Kidney (tissue), 14 donors: Measurements from ENCODE around the gene SORBS1. TPM values are rescaled to one million over a fixed set of nuclear protein-coding genes. Genes with fewer than 3 reads are reported as not detected.

Source experiments
- DNase-seq, 5 donors: peaks; one replicate each; pipeline ENCODE4 v3.0.0-alpha.2; 2013 to 2020
- FAIRE-seq: peaks from 2 replicates; lab custom pipeline; 2012; peaks lifted over from hg19 to GRCh38; lab: Jason Lieb, UNC
- H3K27ac ChIP-seq, 2 donors: one replicate each; pipeline ENCODE4 v1.7.0; 2013; ENCODE audit warnings: low read depth in 2 of 2, low read length in 2 of 2, inconsistent platforms in 1 of 2
- H3K27me3 ChIP-seq: one replicate; pipeline ENCODE4 v1.7.1; 2013; ENCODE audit warnings: low read length, inconsistent platforms; ENCODE audit not compliant: control insufficient read depth, insufficient read depth
- H3K36me3 ChIP-seq, 3 donors: one replicate each; pipeline versions ENCODE4 v1.7.0 to v1.7.1; 2013; ENCODE audit warnings: low read length in 3 of 3, control low read depth in 1 of 3, inconsistent platforms in 1 of 3; ENCODE audit not compliant: insufficient read depth in 3 of 3, control insufficient read depth in 2 of 3
- H3K4me1 ChIP-seq, 3 donors: one replicate each; pipeline versions ENCODE4 v1.7.0 to v1.7.1; 2013; ENCODE audit warnings: low read length in 3 of 3, inconsistent platforms in 1 of 3, low read depth in 1 of 3; ENCODE audit not compliant: control insufficient read depth in 2 of 3, insufficient read depth in 2 of 3
- H3K4me3 ChIP-seq, 3 donors: one replicate each; pipeline versions ENCODE4 v1.7.0 to v1.8.1; 2013; ENCODE audit warnings: low read length in 3 of 3, control low read depth in 1 of 3, inconsistent platforms in 1 of 3
- H3K9ac ChIP-seq, 3 donors: one replicate each; pipeline versions ENCODE4 v1.7.0 to v1.7.1; 2013; ENCODE audit warnings: low read length in 3 of 3, control low read depth in 1 of 3, inconsistent platforms in 1 of 3
- H3K9me3 ChIP-seq, 3 donors: one replicate each; pipeline versions ENCODE4 v1.7.0 to v1.7.1; 2013; ENCODE audit warnings: low read length in 3 of 3, control low read depth in 1 of 3, inconsistent platforms in 1 of 3; ENCODE audit not compliant: control insufficient read depth in 2 of 3, insufficient read depth in 1 of 3
- intact Hi-C: fragments of 100-400 bp; cut with DNase I; formaldehyde crosslinking; loops from one replicate; pipeline ENCODE4 v1.11.1; 2022
- polyA plus RNA-seq: library from polyadenylated mRNA; stranded (reverse); fragments of 350-450 nt; fragmentation: Illumina TruSeq; extraction: RNeasy Lipid Tissue Mini Kit (QIAGEN cat#74804); gene quantifications from one replicate; pipeline ENCODE4 v1.2.3, GENCODE V29; 2014; ENCODE audit warnings: low read depth, low replicate concordance; ENCODE audit not compliant: insufficient read depth
- total RNA-seq: library from RNA; stranded (reverse); fragmentation: NEBNext Ultra II Directional; extraction: Animal tissue kit (Norgen Biotek cat#: 25700); gene quantifications from one replicate; pipeline ENCODE4 v1.2.1, GENCODE V29; 2021
- TF ChIP-seq, protein P1 (sequence below): IDR thresholded peaks from 3 replicates; pipeline ENCODE4 v1.5.1; 2012; ENCODE audit warnings: mild to moderate bottlenecking, moderate library complexity, borderline replicate concordance; ENCODE audit not compliant: insufficient read depth; ENCODE audit errors: extremely low read depth
- donor health status: control.
- donor health status: control.
- donor health status: control.
- donor health status: control.
- donor health status: control.
- donor health status: DM: yes; HTN: yes; CAD: no.
- donor health status: Normal renal cell carcinoma (clear cell type).

Gene SORBS1
- total and polyA plus RNA-seq, 2 donors from 2014 or later: 12.2 to 91.7 TPM

DNA sequence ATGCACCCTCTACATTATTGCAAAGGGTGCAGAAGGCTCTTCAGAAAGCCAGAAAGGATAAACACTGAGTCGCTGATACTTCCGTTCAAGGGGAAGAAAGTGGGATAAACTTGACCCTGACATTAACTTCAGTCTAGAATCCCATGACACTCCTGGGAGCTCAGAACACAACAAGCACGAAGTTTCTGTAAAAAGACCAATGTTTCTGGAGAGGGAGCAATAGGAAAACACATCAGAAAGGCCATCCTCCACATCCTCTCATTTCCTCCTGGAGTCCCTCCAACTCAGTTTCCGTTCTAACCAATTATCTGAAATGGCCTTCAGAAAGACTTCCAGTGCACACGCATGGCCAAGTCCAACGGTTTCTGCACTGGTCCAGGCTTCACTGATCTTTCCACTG is 113.5 kb downstream of the SORBS1 start:
- Histone ChIP-seq H3K27me3 (no peaks in the 10 kb centered on the region), H3K4me3 (peak overlapping the region in 1 of 3 donors; percentile 10), H3K36me3 (no peaks in the 10 kb centered on the region), H3K9ac (no peak overlapping the region), H3K4me1 (peaks cover 0 to 36% (median 9%) of the 10 kb centered on the region in 3 donors), H3K27ac (peak overlapping the region in 1 of 2 donors; percentile 92), H3K9me3 (no peaks in the 10 kb centered on the region)
- intact Hi-C loops: no loop called here
- FAIRE-seq: no peak
- TF ChIP-seq, protein P1, sequence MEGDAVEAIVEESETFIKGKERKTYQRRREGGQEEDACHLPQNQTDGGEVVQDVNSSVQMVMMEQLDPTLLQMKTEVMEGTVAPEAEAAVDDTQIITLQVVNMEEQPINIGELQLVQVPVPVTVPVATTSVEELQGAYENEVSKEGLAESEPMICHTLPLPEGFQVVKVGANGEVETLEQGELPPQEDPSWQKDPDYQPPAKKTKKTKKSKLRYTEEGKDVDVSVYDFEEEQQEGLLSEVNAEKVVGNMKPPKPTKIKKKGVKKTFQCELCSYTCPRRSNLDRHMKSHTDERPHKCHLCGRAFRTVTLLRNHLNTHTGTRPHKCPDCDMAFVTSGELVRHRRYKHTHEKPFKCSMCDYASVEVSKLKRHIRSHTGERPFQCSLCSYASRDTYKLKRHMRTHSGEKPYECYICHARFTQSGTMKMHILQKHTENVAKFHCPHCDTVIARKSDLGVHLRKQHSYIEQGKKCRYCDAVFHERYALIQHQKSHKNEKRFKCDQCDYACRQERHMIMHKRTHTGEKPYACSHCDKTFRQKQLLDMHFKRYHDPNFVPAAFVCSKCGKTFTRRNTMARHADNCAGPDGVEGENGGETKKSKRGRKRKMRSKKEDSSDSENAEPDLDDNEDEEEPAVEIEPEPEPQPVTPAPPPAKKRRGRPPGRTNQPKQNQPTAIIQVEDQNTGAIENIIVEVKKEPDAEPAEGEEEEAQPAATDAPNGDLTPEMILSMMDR: no peak
- DNase-seq: peak in 3 of 5 donors; percentile 45 to 94 (median 80)

DNA sequence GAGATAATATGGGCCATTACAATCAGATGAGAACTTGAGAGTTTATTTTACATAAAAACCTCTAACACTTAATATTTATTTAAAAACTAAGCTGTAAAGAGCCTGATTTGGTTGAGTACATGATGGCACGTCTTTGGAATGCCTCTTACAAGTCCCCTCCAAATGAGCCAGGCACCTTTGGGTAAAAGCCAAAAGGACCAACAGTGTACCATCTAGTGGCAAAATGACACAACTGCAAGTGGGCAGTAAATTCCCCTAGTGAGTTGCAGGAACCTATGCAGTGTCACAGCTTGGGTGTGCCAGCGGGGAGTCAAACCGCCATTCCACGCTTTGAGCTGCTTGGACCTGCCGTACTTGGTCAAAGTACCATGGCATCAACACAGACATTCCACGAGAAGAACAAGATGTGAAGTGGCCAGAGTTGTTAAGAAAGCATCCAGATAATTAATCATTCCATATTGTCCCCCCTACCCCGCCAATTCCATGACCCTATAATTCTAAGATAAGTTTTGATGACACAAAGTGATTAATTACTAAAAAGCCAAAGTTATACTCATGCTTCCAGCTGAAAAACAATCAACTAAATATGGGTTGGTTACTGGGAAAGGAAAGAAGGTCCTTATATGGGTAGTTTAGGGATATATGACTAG is 115.2 kb downstream of the SORBS1 start:
- Histone ChIP-seq H3K4me3 (no peak overlapping the region), H3K9ac (peak overlapping the region in 1 of 3 donors; percentile 48), H3K4me1 (peaks cover 0 to 36% (median 9%) of the 10 kb centered on the region in 3 donors), H3K9me3 (no peaks in the 10 kb centered on the region), H3K27ac (peak overlapping the region; percentile 63 to 92), H3K36me3 (no peaks in the 10 kb centered on the region), H3K27me3 (no peaks in the 10 kb centered on the region)
- intact Hi-C loops: no loop called here
- FAIRE-seq (no peak), DNase-seq (peak in 3 of 5 donors; percentile 51 to 81 (median 72))
- TF ChIP-seq, protein P1: peak; percentile 81

DNA sequence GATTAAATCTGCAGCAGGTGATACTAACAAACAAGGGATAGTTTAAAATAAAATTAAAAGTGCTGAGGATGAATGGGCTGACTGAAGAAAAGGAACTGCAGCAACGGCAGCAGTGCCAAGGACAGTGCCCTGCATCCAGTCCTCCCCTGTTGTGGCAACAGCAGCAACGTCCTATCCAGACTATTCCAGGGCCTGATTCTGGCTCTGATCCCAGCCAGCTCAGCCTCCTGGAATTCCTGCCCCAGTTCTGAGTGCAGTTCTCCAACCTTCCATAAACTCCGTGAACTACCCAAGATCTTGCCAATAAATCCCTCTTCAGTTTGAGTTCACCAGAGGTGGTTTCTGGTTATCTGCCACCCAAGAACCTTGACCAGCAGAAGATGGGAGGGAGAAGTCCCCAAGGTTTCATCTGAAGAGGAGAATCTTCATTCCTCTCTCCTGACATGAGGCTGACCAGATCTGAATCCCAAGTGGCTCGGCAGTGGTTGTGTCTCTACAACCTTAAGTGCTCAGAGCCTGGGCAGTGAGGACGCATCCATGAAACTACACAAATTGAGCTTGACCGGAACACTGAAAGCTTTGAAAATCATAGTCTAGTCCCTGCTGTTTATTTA is 115.8 kb downstream of the SORBS1 start:
- Histone ChIP-seq H3K36me3 (no peaks in the 10 kb centered on the region), H3K9ac (peak overlapping the region in 1 of 3 donors; percentile 48), H3K9me3 (no peaks in the 10 kb centered on the region), H3K27me3 (no peaks in the 10 kb centered on the region), H3K4me1 (peaks cover 0 to 36% (median 9%) of the 10 kb centered on the region in 3 donors), H3K27ac (peak overlapping the region; percentile 63 to 92), H3K4me3 (peak overlapping the region in 1 of 3 donors; percentile 2)
- intact Hi-C loops: no loop called here
- FAIRE-seq (peak; percentile 27), DNase-seq (peak in 1 of 5 donors; percentile 84)
- TF ChIP-seq, protein P1: no peak
